ENCODE data around the gene TMIGD3. TPM values are rescaled to one million over a fixed set of nuclear protein-coding genes. Genes with fewer than 3 reads are reported as not detected.
A peak's percentile ranks its signal among the peaks of the same experiment; 100 is the strongest.

TMIGD3 gene
- total RNA-seq, 1 donor: not detected

GRCh38 chr1:111491070-111491469 lies 12.4 kb downstream of the TMIGD3 start:
- Histone ChIP-seq H3K4me3 (ENCODE audit: low read length) (no peak overlapping the region), H3K9me3 (ENCODE audit: low read depth, low read length) (no peaks in the 10 kb centered on the region), H3K4me1 (ENCODE audit: insufficient read depth, low read length) (peaks cover 45% of the 10 kb centered on the region), H3K27me3 (ENCODE audit: insufficient read depth, low read length) (no peaks in the 10 kb centered on the region)

- Histone ChIP-seq H3K4me1 (ENCODE audit: insufficient read depth, low read length) (peaks cover 45% of the 10 kb centered on the region), H3K9me3 (ENCODE audit: low read depth, low read length) (no peaks in the 10 kb centered on the region), H3K27me3 (ENCODE audit: insufficient read depth, low read length) (no peaks in the 10 kb centered on the region), H3K4me3 (ENCODE audit: low read length) (no peak overlapping the region)
These were observed 13.2 kb downstream of the TMIGD3 start for GRCh38 chr1:111490220-111490619.

GRCh38 chr1:111489604-111490003 lies 13.8 kb downstream of the TMIGD3 start:
- Histone ChIP-seq H3K27me3 (ENCODE audit: insufficient read depth, low read length) (no peaks in the 10 kb centered on the region), H3K4me3 (ENCODE audit: low read length) (no peak overlapping the region), H3K4me1 (ENCODE audit: insufficient read depth, low read length) (peaks cover 45% of the 10 kb centered on the region), H3K9me3 (ENCODE audit: low read depth, low read length) (no peaks in the 10 kb centered on the region)

GRCh38 chr1:111488669-111489068 lies 14.8 kb downstream of the TMIGD3 start:
- Histone ChIP-seq H3K27me3 (ENCODE audit: insufficient read depth, low read length) (no peaks in the 10 kb centered on the region), H3K9me3 (ENCODE audit: low read depth, low read length) (no peaks in the 10 kb centered on the region), H3K4me3 (ENCODE audit: low read length) (no peak overlapping the region), H3K4me1 (ENCODE audit: insufficient read depth, low read length) (peaks cover 54% of the 10 kb centered on the region)

- Histone ChIP-seq H3K4me3 (ENCODE audit: low read length) (no peak overlapping the region), H3K4me1 (ENCODE audit: insufficient read depth, low read length) (peaks cover 62% of the 10 kb centered on the region), H3K9me3 (ENCODE audit: low read depth, low read length) (no peaks in the 10 kb centered on the region), H3K27me3 (ENCODE audit: insufficient read depth, low read length) (no peaks in the 10 kb centered on the region)
These were observed 16.3 kb downstream of the TMIGD3 start for GRCh38 chr1:111487133-111487532.

- H3K9me3 ChIP-seq (ENCODE audit: low read depth, low read length): no peaks in the 10 kb centered on the region
- no peak overlapping the region for H3K4me3 ChIP-seq (ENCODE audit: low read length)
- H3K27me3 ChIP-seq (ENCODE audit: insufficient read depth, low read length): no peaks in the 10 kb centered on the region
- peaks cover 69% of the 10 kb centered on the region for H3K4me1 ChIP-seq (ENCODE audit: insufficient read depth, low read length)
These were observed 17.0 kb downstream of the TMIGD3 start for GRCh38 chr1:111486431-111486830.

- H3K4me3 ChIP-seq (ENCODE audit: low read length): no peak overlapping the region
- H3K4me1 ChIP-seq (ENCODE audit: insufficient read depth, low read length): peaks cover 69% of the 10 kb centered on the region
- H3K27me3 ChIP-seq (ENCODE audit: insufficient read depth, low read length): no peaks in the 10 kb centered on the region
- no peaks in the 10 kb centered on the region for H3K9me3 ChIP-seq (ENCODE audit: low read depth, low read length)
These were observed 18.9 kb downstream of the TMIGD3 start for GRCh38 chr1:111484391-111485026.

GRCh38 chr1:111483876-111484275 lies 19.6 kb downstream of the TMIGD3 start:
- Histone ChIP-seq H3K4me3 (ENCODE audit: low read length) (no peak overlapping the region), H3K4me1 (ENCODE audit: insufficient read depth, low read length) (peaks cover 63% of the 10 kb centered on the region)

GRCh38 chr1:111483166-111483565 lies 20.3 kb downstream of the TMIGD3 start:
- H3K27me3 ChIP-seq (ENCODE audit: insufficient read depth, low read length): no peaks in the 10 kb centered on the region

More at GRCh38 chr1:111483876-111484275, 19.6 kb downstream of the TMIGD3 start:
- Histone ChIP-seq H3K9me3 (ENCODE audit: low read depth, low read length) (no peaks in the 10 kb centered on the region), H3K27me3 (ENCODE audit: insufficient read depth, low read length) (no peaks in the 10 kb centered on the region)

GRCh38 chr1:111481387-111482221 lies 21.8 kb downstream of the TMIGD3 start:
- Histone ChIP-seq H3K4me1 (ENCODE audit: insufficient read depth, low read length) (peaks cover 62% of the 10 kb centered on the region), H3K27me3 (ENCODE audit: insufficient read depth, low read length) (no peaks in the 10 kb centered on the region), H3K4me3 (ENCODE audit: low read length) (no peak overlapping the region), H3K9me3 (ENCODE audit: low read depth, low read length) (no peaks in the 10 kb centered on the region)

More at GRCh38 chr1:111483166-111483565, 20.3 kb downstream of the TMIGD3 start:
- H3K4me3 ChIP-seq (ENCODE audit: low read length): no peak overlapping the region
- H3K4me1 ChIP-seq (ENCODE audit: insufficient read depth, low read length): peaks cover 60% of the 10 kb centered on the region
- H3K9me3 ChIP-seq (ENCODE audit: low read depth, low read length): no peaks in the 10 kb centered on the region

- no peaks in the 10 kb centered on the region for H3K27me3 ChIP-seq (ENCODE audit: insufficient read depth, low read length)
- no peak overlapping the region for H3K4me3 ChIP-seq (ENCODE audit: low read length)
- no peaks in the 10 kb centered on the region for H3K9me3 ChIP-seq (ENCODE audit: low read depth, low read length)
- H3K4me1 ChIP-seq (ENCODE audit: insufficient read depth, low read length): peaks cover 71% of the 10 kb centered on the region
These were observed 22.8 kb downstream of the TMIGD3 start for GRCh38 chr1:111480674-111481073.

GRCh38 chr1:111476761-111477309 lies 26.6 kb downstream of the TMIGD3 start:
- Histone ChIP-seq H3K9me3 (ENCODE audit: low read depth, low read length) (no peaks in the 10 kb centered on the region), H3K4me1 (ENCODE audit: insufficient read depth, low read length) (peaks cover 74% of the 10 kb centered on the region), H3K4me3 (ENCODE audit: low read length) (no peak overlapping the region), H3K27me3 (ENCODE audit: insufficient read depth, low read length) (no peaks in the 10 kb centered on the region)

- H3K4me1 ChIP-seq (ENCODE audit: insufficient read depth, low read length): peaks cover 74% of the 10 kb centered on the region
- no peaks in the 10 kb centered on the region for H3K27me3 ChIP-seq (ENCODE audit: insufficient read depth, low read length)
- peak overlapping the region; percentile 69 for H3K4me3 ChIP-seq (ENCODE audit: low read length)
- no peaks in the 10 kb centered on the region for H3K9me3 ChIP-seq (ENCODE audit: low read depth, low read length)
These were observed 27.2 kb downstream of the TMIGD3 start for GRCh38 chr1:111476214-111476613.

- H3K27me3 ChIP-seq (ENCODE audit: insufficient read depth, low read length): no peaks in the 10 kb centered on the region
- H3K4me1 ChIP-seq (ENCODE audit: insufficient read depth, low read length): peaks cover 74% of the 10 kb centered on the region
- peak overlapping the region; percentile 69 for H3K4me3 ChIP-seq (ENCODE audit: low read length)
- H3K9me3 ChIP-seq (ENCODE audit: low read depth, low read length): no peaks in the 10 kb centered on the region
These were observed 27.7 kb downstream of the TMIGD3 start for GRCh38 chr1:111475701-111476100.

- H3K4me3 ChIP-seq (ENCODE audit: low read length): peak overlapping the region; percentile 69
- H3K27me3 ChIP-seq (ENCODE audit: insufficient read depth, low read length): no peaks in the 10 kb centered on the region
- peaks cover 75% of the 10 kb centered on the region for H3K4me1 ChIP-seq (ENCODE audit: insufficient read depth, low read length)
- no peaks in the 10 kb centered on the region for H3K9me3 ChIP-seq (ENCODE audit: low read depth, low read length)
These were observed 28.9 kb downstream of the TMIGD3 start for GRCh38 chr1:111474521-111474920.
